ENCODE measurements around the gene PREB. TPM values are rescaled to one million over a fixed set of nuclear protein-coding genes. Genes with fewer than 3 reads are reported as not detected.

PREB gene
- total and polyA plus RNA-seq, 2 of the 13 experiments (the other 11 are each of a cell fraction or from before 2014, with no cell fraction given): 112 to 192 TPM

DNA sequence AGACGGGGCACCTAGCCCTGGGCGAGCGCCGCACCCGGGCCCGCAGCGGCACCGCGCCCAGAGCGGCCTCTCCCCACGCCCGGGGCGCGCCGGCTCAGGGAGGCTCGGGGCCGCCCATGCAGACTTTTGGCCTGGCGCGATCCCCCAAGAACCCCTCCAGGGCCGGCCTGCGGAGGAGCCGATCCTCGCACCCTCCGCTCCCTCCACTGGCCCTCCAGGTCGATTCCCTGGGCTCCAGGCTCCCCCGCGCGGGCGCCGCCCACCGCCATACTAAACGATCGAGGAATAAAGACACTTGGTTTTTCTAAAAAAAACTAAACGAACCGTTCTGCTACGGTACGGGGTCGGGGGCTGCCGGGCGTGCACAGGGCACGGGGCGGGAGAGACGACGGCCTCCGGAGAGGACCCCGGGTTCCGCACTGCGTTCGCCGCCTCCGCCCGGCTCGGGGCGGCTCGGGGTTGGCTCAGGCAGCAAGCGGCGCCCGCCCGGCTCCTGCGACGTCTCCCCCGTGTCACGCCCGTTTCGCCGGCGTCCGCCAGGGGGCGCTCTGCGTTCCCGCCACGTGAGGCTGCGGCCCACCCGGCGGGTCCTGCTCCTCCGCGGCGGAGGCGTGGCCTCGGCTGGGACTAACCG is 48.2 kb downstream of the PREB start (continued):
- TF ChIP-seq, protein P1, sequence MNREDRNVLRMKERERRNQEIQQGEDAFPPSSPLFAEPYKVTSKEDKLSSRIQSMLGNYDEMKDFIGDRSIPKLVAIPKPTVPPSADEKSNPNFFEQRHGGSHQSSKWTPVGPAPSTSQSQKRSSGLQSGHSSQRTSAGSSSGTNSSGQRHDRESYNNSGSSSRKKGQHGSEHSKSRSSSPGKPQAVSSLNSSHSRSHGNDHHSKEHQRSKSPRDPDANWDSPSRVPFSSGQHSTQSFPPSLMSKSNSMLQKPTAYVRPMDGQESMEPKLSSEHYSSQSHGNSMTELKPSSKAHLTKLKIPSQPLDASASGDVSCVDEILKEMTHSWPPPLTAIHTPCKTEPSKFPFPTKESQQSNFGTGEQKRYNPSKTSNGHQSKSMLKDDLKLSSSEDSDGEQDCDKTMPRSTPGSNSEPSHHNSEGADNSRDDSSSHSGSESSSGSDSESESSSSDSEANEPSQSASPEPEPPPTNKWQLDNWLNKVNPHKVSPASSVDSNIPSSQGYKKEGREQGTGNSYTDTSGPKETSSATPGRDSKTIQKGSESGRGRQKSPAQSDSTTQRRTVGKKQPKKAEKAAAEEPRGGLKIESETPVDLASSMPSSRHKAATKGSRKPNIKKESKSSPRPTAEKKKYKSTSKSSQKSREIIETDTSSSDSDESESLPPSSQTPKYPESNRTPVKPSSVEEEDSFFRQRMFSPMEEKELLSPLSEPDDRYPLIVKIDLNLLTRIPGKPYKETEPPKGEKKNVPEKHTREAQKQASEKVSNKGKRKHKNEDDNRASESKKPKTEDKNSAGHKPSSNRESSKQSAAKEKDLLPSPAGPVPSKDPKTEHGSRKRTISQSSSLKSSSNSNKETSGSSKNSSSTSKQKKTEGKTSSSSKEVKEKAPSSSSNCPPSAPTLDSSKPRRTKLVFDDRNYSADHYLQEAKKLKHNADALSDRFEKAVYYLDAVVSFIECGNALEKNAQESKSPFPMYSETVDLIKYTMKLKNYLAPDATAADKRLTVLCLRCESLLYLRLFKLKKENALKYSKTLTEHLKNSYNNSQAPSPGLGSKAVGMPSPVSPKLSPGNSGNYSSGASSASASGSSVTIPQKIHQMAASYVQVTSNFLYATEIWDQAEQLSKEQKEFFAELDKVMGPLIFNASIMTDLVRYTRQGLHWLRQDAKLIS (CRISPR knock-in tag; IDR thresholded peaks at IDR 0.05): no peak
- TF ChIP-seq ZNF816 (CRISPR knock-in tag; IDR thresholded peaks at IDR 0.05; ENCODE audit: borderline replicate concordance): 0 out of 2 replicates have a peak, but pooled peaks have one; percentile 13
- no peak for TF ChIP-seq ZNF550 (CRISPR knock-in tag; IDR thresholded peaks at IDR 0.05; ENCODE audit: borderline replicate concordance)
- TF ChIP-seq ZNF891 (CRISPR knock-in tag; IDR thresholded peaks at IDR 0.05): peak; percentile 42; the same call in 1 of the 2 replicates
- no peak for TF ChIP-seq ZFP41 (CRISPR knock-in tag; IDR thresholded peaks at IDR 0.05; ENCODE audit: borderline replicate concordance)
- TF ChIP-seq, protein P2, sequence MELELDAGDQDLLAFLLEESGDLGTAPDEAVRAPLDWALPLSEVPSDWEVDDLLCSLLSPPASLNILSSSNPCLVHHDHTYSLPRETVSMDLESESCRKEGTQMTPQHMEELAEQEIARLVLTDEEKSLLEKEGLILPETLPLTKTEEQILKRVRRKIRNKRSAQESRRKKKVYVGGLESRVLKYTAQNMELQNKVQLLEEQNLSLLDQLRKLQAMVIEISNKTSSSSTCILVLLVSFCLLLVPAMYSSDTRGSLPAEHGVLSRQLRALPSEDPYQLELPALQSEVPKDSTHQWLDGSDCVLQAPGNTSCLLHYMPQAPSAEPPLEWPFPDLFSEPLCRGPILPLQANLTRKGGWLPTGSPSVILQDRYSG (CRISPR knock-in tag; IDR thresholded peaks at IDR 0.05): no peak; the same call in 1 of the 2 replicates
- no peak for TF ChIP-seq ARNT (IDR thresholded peaks at IDR 0.05)
- TF ChIP-seq RCOR2 (CRISPR knock-in tag; IDR thresholded peaks at IDR 0.05): peak; percentile 71; the same call in 1 of the 2 replicates
- TF ChIP-seq THAP11 (CRISPR knock-in tag; IDR thresholded peaks at IDR 0.05): peak; percentile 89
- TF ChIP-seq, protein P3, sequence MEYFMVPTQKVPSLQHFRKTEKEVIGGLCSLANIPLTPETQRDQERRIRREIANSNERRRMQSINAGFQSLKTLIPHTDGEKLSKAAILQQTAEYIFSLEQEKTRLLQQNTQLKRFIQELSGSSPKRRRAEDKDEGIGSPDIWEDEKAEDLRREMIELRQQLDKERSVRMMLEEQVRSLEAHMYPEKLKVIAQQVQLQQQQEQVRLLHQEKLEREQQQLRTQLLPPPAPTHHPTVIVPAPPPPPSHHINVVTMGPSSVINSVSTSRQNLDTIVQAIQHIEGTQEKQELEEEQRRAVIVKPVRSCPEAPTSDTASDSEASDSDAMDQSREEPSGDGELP (IDR thresholded peaks at IDR 0.05; ENCODE audit: borderline replicate concordance, low read depth): no peak
- TF ChIP-seq ZBTB21 (CRISPR knock-in tag; IDR thresholded peaks at IDR 0.05): 0 out of 2 replicates have a peak, but pooled peaks have one; percentile 6
- TF ChIP-seq SRY (CRISPR knock-in tag; IDR thresholded peaks at IDR 0.05): peak; percentile 64; the same call in 1 of the 2 replicates
- no peak for TF ChIP-seq CHD4 (IDR thresholded peaks at IDR 0.05; ENCODE audit: borderline replicate concordance, low read length)
- TF ChIP-seq KLF11 (CRISPR knock-in tag; IDR thresholded peaks at IDR 0.05): peak; percentile 43; the same call in 1 of the 2 replicates
- peak; percentile 98 for TF ChIP-seq KLF12 (CRISPR knock-in tag; IDR thresholded peaks at IDR 0.05; ENCODE audit: borderline replicate concordance)
- TF ChIP-seq MIXL1 (CRISPR knock-in tag; IDR thresholded peaks at IDR 0.05): peak; percentile 69
- TF ChIP-seq ZFP90 (CRISPR knock-in tag; IDR thresholded peaks at IDR 0.05; ENCODE audit: borderline replicate concordance): peak; percentile 49; the same call in 1 of the 2 replicates
- TF ChIP-seq SMAD1 (CRISPR knock-in tag; IDR thresholded peaks at IDR 0.05; ENCODE audit: borderline replicate concordance, low read depth): no peak
- TF ChIP-seq, protein P4, sequence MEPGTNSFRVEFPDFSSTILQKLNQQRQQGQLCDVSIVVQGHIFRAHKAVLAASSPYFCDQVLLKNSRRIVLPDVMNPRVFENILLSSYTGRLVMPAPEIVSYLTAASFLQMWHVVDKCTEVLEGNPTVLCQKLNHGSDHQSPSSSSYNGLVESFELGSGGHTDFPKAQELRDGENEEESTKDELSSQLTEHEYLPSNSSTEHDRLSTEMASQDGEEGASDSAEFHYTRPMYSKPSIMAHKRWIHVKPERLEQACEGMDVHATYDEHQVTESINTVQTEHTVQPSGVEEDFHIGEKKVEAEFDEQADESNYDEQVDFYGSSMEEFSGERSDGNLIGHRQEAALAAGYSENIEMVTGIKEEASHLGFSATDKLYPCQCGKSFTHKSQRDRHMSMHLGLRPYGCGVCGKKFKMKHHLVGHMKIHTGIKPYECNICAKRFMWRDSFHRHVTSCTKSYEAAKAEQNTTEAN (CRISPR knock-in tag; conservative IDR thresholded peaks at IDR 0.05): peak; percentile 88; the same call in 1 of the 2 replicates
- TF ChIP-seq ZSCAN30 (CRISPR knock-in tag; IDR thresholded peaks at IDR 0.05): no peak
- no peak; the same call in 1 of the 2 replicates for TF ChIP-seq ZNF780A (CRISPR knock-in tag; IDR thresholded peaks at IDR 0.05)
- peak; percentile 69 for TF ChIP-seq MTA1 (CRISPR knock-in tag; IDR thresholded peaks at IDR 0.05; ENCODE audit: borderline replicate concordance)
- TF ChIP-seq CCAR2 (optimal IDR thresholded peaks at IDR 0.05; ENCODE audit: low read depth, low read length): no peak
- no peak for TF ChIP-seq ZNF350 (CRISPR knock-in tag; IDR thresholded peaks at IDR 0.05; ENCODE audit: borderline replicate concordance, low read depth)

All from HepG2 (cell line).